Kidney epithelial cell (primary cell): ENCODE measurements around the gene C6orf47. TPM values are rescaled to one million over a fixed set of nuclear protein-coding genes. Genes with fewer than 3 reads are reported as not detected.

Experiments
- DNase-seq: peaks from one replicate; pipeline ENCODE4 v3.0.0-alpha.2; 2010; ENCODE audit warnings: low read depth
- H3K27me3 ChIP-seq: 2 replicates; pipeline ENCODE4 v1.6.0; 2011; ENCODE audit warnings: low read length; ENCODE audit not compliant: control insufficient read depth, insufficient read depth
- H3K36me3 ChIP-seq: 2 replicates; pipeline ENCODE4 v1.5.1; 2011; ENCODE audit warnings: low read length; ENCODE audit not compliant: control insufficient read depth, insufficient read depth
- H3K4me3 ChIP-seq: 2 replicates; pipeline ENCODE4 v1.5.1; 2011; ENCODE audit warnings: low read depth, mild to moderate bottlenecking, control low read depth, low read length
- CTCF ChIP-seq: IDR thresholded peaks from 2 replicates; pipeline ENCODE4 v1.5.1; 2011; ENCODE audit warnings: mild to moderate bottlenecking, moderate library complexity, low read length, control low read depth, inconsistent platforms; ENCODE audit not compliant: insufficient read depth, poor library complexity, severe bottlenecking
- total RNA-seq: library from RNA; depleted of rRNA; stranded (reverse); fragments of >200 nt; gene quantifications from 2 replicates; pipeline ENCODE4 v1.2.3, GENCODE V29; 2015

C6orf47 gene
- total RNA-seq, 1 donor from 2014 or later, result 24.9 TPM

- no peak for TF ChIP-seq CTCF
- no peak overlapping the region for H3K4me3 ChIP-seq
- peaks cover 6% of the 10 kb centered on the region for H3K36me3 ChIP-seq
- no peaks in the 10 kb centered on the region for H3K27me3 ChIP-seq
- DNase-seq, result no peak
These were observed 29.4 kb downstream of the C6orf47 start for GRCh38 chr6:31631209-31631608.

DNA sequence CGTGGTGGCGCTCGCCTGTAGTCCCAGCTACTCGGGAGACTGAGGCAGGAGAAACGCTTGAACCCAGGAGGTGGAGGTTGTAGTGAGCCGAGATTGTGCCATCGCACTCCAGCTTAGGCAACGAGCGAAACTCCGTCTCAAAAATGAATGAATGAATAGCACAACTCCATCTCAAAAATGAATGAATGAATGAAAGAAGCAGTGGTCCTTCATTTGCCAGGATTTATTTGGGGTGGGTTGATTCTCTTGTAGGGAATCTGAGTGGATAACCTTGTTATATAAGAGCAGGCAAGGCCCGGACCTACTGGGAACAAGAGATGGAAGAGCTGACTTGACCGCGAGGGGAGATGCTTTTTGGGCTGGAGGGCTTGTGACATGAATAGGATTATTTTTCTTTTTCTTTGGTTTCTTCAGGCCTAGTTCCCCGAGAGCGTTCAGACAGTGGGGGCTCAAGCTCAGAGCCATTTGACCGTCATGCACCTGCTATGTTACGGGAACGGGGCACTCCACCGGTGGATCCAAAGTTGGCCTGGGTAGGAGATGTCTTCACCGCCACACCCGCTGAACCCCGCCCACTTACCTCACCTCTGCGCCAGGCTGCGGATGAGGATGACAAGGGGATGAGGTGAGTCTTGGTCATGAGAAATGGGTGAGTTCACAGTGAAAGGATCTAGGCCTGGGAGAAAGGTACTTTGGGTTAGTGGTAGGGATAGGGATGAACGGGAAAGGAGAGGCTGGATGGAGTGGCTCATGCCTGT, 30.2 kb downstream of the C6orf47 start:
- Histone ChIP-seq H3K4me3 (no peak overlapping the region), H3K36me3 (peaks cover 9% of the 10 kb centered on the region), H3K27me3 (no peaks in the 10 kb centered on the region)
- no peak for DNase-seq
- TF ChIP-seq CTCF, result no peak

- H3K4me3 ChIP-seq, result no peak overlapping the region
- H3K27me3 ChIP-seq, result no peaks in the 10 kb centered on the region
- DNase-seq, result no peak
- no peak for TF ChIP-seq CTCF
- H3K36me3 ChIP-seq, result peaks cover 9% of the 10 kb centered on the region
These were observed 31.6 kb downstream of the C6orf47 start for GRCh38 chr6:31629014-31629413.

- Histone ChIP-seq H3K4me3 (no peak overlapping the region), H3K36me3 (peaks cover 8% of the 10 kb centered on the region), H3K27me3 (no peaks in the 10 kb centered on the region)
- no peak for TF ChIP-seq CTCF
- no peak for DNase-seq
These were observed 32.8 kb downstream of the C6orf47 start for GRCh38 chr6:31627690-31628287.

DNA sequence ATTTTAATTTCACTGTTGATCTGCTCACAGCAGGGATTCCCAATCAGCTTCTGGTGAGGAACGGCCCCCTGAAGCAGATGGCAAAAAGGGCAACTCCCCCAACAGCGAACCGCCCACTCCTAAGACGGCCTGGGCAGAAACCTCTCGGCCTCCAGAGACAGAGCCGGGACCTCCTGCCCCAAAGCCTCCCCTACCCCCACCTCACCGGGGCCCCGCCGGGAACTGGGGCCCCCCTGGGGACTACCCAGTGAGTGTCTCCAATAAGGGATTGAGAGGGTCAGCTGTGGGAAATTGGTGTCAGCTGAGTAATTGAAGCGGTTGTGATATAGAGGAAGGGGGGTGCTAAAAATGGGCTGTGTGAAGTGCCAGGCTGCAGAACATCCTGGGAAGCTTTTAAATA, 33.6 kb downstream of the C6orf47 start:
- no peak for TF ChIP-seq CTCF
- DNase-seq, result no peak

More for the DNA sequence above, 33.6 kb downstream of the C6orf47 start:
- Histone ChIP-seq H3K36me3 (peaks cover 7% of the 10 kb centered on the region), H3K4me3 (no peak overlapping the region), H3K27me3 (no peaks in the 10 kb centered on the region)
